HepG2 (cell line): Measurements from ENCODE around the gene ATG4D. TPM values are rescaled to one million over a fixed set of nuclear protein-coding genes. Genes with fewer than 3 reads are reported as not detected.

Experiments
- CBFB ChIP-seq: sonication (generic); formaldehyde crosslinking; IDR thresholded peaks from 2 replicates; pipeline ENCODE4 v1.4.0; 2020; ENCODE audit warnings: missing genetic modification reagents
- CBX2 ChIP-seq, 2 experiments: fragments of 200-600 bp in 1 of 2; sonication (generic); formaldehyde crosslinking in 1 of 2; IDR thresholded peaks; 2 replicates each; pipeline versions ENCODE4 v1.7.0 to v1.8.1; 2018 to 2022; ENCODE audit warnings: low read depth in 2 of 2, low read length in 1 of 2, mild to moderate bottlenecking in 1 of 2, missing genetic modification reagents in 1 of 2
- CHD4 ChIP-seq: fragments of 200-600 bp; sonication (generic); IDR thresholded peaks from 2 replicates; pipeline ENCODE4 v1.7.0; 2017; ENCODE audit warnings: mild to moderate bottlenecking, low read length, borderline replicate concordance
- DMAP1 ChIP-seq: IDR thresholded peaks from 2 replicates; pipeline ENCODE4 v1.6.1; 2016
- JUN ChIP-seq: sonication (generic); formaldehyde crosslinking; IDR thresholded peaks from 2 replicates; pipeline ENCODE4 v1.4.0; 2020; ENCODE audit warnings: mild to moderate bottlenecking, missing genetic modification reagents
- NCOR1 ChIP-seq: fragments of 200-600 bp; sonication (generic); IDR thresholded peaks from 2 replicates; pipeline ENCODE4 v1.7.0; 2017; ENCODE audit warnings: antibody characterized with exemption, low read length, borderline replicate concordance
- NR2F2 ChIP-seq: IDR thresholded peaks from 2 replicates; pipeline ENCODE4 v1.6.1; 2012; ENCODE audit warnings: low read depth, inconsistent platforms, borderline replicate concordance
- SOX13 ChIP-seq, 3 experiments: fragments of 450-650 bp in 1 of 3; sonication (generic) in 1 of 3; formaldehyde crosslinking in 1 of 3; IDR thresholded peaks in 2 of 3; conservative IDR thresholded peaks in 1 of 3; 2 replicates each; pipeline versions ENCODE4 v1.5.0 to v1.6.1; 2016 to 2020; ENCODE audit warnings: antibody characterized with exemption in 1 of 3, mild to moderate bottlenecking in 1 of 3, missing compliant biosample characterization in 1 of 3, missing genetic modification reagents in 1 of 3, moderate library complexity in 1 of 3
- TFDP1 ChIP-seq: IDR thresholded peaks from 2 replicates; pipeline ENCODE4 v1.6.1; 2016; ENCODE audit warnings: missing compliant biosample characterization, missing genetic modification reagents, borderline replicate concordance
- ZBTB43 ChIP-seq: sonication (generic); formaldehyde crosslinking; conservative IDR thresholded peaks from 2 replicates; pipeline ENCODE4 v1.4.0; 2020; ENCODE audit warnings: missing genetic modification reagents
- ZMAT3 ChIP-seq: sonication (generic); formaldehyde crosslinking; conservative IDR thresholded peaks from 2 replicates; pipeline ENCODE4 v1.7.0; 2021; ENCODE audit warnings: missing genetic modification reagents
- ZNF224 ChIP-seq: sonication (generic); formaldehyde crosslinking; IDR thresholded peaks from 2 replicates; pipeline ENCODE4 v1.5.0; 2020; ENCODE audit warnings: mild to moderate bottlenecking, missing genetic modification reagents
- ZNF230 ChIP-seq: sonication (generic); formaldehyde crosslinking; IDR thresholded peaks from 2 replicates; pipeline ENCODE4 v1.4.0; 2020; ENCODE audit warnings: mild to moderate bottlenecking, missing genetic modification reagents
- ZNF274 ChIP-seq: sonication (generic); formaldehyde crosslinking; IDR thresholded peaks from 2 replicates; pipeline ENCODE4 v1.5.1; 2020; ENCODE audit warnings: mild to moderate bottlenecking, missing genetic modification reagents
- ZNF280B ChIP-seq: sonication (generic); formaldehyde crosslinking; IDR thresholded peaks from 2 replicates; pipeline ENCODE4 v1.5.0; 2020; ENCODE audit warnings: missing genetic modification reagents, mild to moderate bottlenecking, borderline replicate concordance
- ZNF432 ChIP-seq: sonication (generic); formaldehyde crosslinking; IDR thresholded peaks from 2 replicates; pipeline ENCODE4 v1.5.0; 2020; ENCODE audit warnings: missing genetic modification reagents, mild to moderate bottlenecking, borderline replicate concordance
- ZNF547 ChIP-seq: sonication (generic); formaldehyde crosslinking; IDR thresholded peaks from 2 replicates; pipeline ENCODE4 v1.5.1; 2020; ENCODE audit warnings: mild to moderate bottlenecking, missing genetic modification reagents
- ZNF616 ChIP-seq: sonication (generic); formaldehyde crosslinking; IDR thresholded peaks from 2 replicates; pipeline ENCODE4 v1.5.0; 2020; ENCODE audit warnings: low read depth, mild to moderate bottlenecking, missing genetic modification reagents
- ZNF639 ChIP-seq: conservative IDR thresholded peaks from 2 replicates; pipeline ENCODE4 v1.6.1; 2018; ENCODE audit warnings: missing genetic modification reagents
- ZNF749 ChIP-seq: sonication (generic); formaldehyde crosslinking; IDR thresholded peaks from 2 replicates; pipeline ENCODE4 v1.8.0; 2022; ENCODE audit warnings: mild to moderate bottlenecking, missing genetic modification reagents, moderate library complexity, borderline replicate concordance
- ZNF770 ChIP-seq: sonication (generic); formaldehyde crosslinking; IDR thresholded peaks from 2 replicates; pipeline ENCODE4 v1.5.0; 2020; ENCODE audit warnings: mild to moderate bottlenecking, missing genetic modification reagents
- ZSCAN20 ChIP-seq: sonication (generic); formaldehyde crosslinking; IDR thresholded peaks from 2 replicates; pipeline ENCODE4 v1.4.0; 2020; ENCODE audit warnings: missing genetic modification reagents, mild to moderate bottlenecking, borderline replicate concordance
- polyA plus RNA-seq, 8 experiments: library from polyadenylated mRNA; depleted of rRNA in 3 of 8; stranded (reverse) in 7 of 8; unstranded in 1 of 8; fragments of >200 nt; fragmentation: Illumina TruSeq in 4 of 8; extraction: Trizol in 4 of 8; gene quantifications; 2 replicates each; pipeline versions ENCODE4 v1.2.1 to v1.2.3, GENCODE V29; 2011 to 2016; ENCODE audit warnings: low read depth in 4 of 8, missing spikeins in 1 of 8, mixed read lengths in 1 of 8; ENCODE audit not compliant: insufficient read depth in 1 of 8
- total RNA-seq, 5 experiments: library from RNA; depleted of rRNA; stranded (reverse); fragments of >200 nt; fragmentation: Illumina TruSeq; extraction: Trizol; gene quantifications; 2 replicates each; pipeline ENCODE4 v1.2.3, GENCODE V29; 2016; ENCODE audit warnings: low read depth in 1 of 5

Gene ATG4D
- total and polyA plus RNA-seq, 2 of the 13 experiments (the other 11 are each of a cell fraction or from before 2014, with no cell fraction given), result 17.8 to 19.0 TPM

- no peak for TF ChIP-seq ZNF616 (CRISPR knock-in tag)
- TF ChIP-seq ZNF432 (CRISPR knock-in tag), result no peak
- TF ChIP-seq CBX2 (IDR thresholded peaks at IDR 0.05; ENCODE audit: low read depth, low read length), result no peak
- TF ChIP-seq CBX2 (CRISPR knock-in tag; IDR thresholded peaks at IDR 0.05; ENCODE audit: low read depth), result no peak
- TF ChIP-seq ZNF224 (CRISPR knock-in tag), result no peak
- no peak for TF ChIP-seq ZNF639
- 0 out of 2 replicates have a peak, but pooled peaks have one; percentile 38 for TF ChIP-seq DMAP1 (CRISPR knock-in tag)
- 0 out of 2 replicates have a peak, but pooled peaks have one; percentile 41 for TF ChIP-seq ZNF274
- no peak for TF ChIP-seq NCOR1
- TF ChIP-seq ZNF749 (CRISPR knock-in tag), result no peak
- no peak for TF ChIP-seq NR2F2
- no peak for TF ChIP-seq CHD4
- TF ChIP-seq ZSCAN20, result no peak
- TF ChIP-seq JUN (CRISPR knock-in tag), result no peak
- TF ChIP-seq ZNF230 (CRISPR knock-in tag), result no peak
- 0 out of 2 replicates have a peak, but pooled peaks have one; percentile 42 for TF ChIP-seq ZMAT3
- no peak for TF ChIP-seq ZNF280B (CRISPR knock-in tag)
- no peak for TF ChIP-seq ZBTB43 (CRISPR knock-in tag)
- TF ChIP-seq CBFB, result no peak
- TF ChIP-seq TFDP1 (CRISPR knock-in tag), result peak; percentile 55; the same call in 1 of the 2 replicates
- TF ChIP-seq ZNF770 (CRISPR knock-in tag), result peak; percentile 76; the same call in 1 of the 2 replicates
- TF ChIP-seq SOX13 (IDR thresholded peaks at IDR 0.05), result no peak
- TF ChIP-seq SOX13 (CRISPR knock-in tag; conservative IDR thresholded peaks at IDR 0.05 in 1 of 2, IDR thresholded peaks at IDR 0.05 in 1 of 2), result no peak
- no peak for TF ChIP-seq ZNF547 (CRISPR knock-in tag)
Observed at GRCh38 chr19:10580979-10581631, 37.4 kb downstream of the ATG4D start (continued).
